C4-2B (cell line): ENCODE data around the gene CDKL4.
"Not testable (repeated sequence)": the region's sequence is repeated elsewhere in the genome, so short reads cannot be mapped to it uniquely, and the experiment has no call there.

Experiments
- H3K27ac ChIP-seq: fragments of 450-650 bp; 2 replicates; pipeline ENCODE4 v1.5.1; 2017
- ZFX ChIP-seq: fragments of 450-650 bp; IDR thresholded peaks from 2 replicates; pipeline ENCODE4 v1.6.1; 2017
- TF ChIP-seq, protein P1 (sequence below): fragments of 450-650 bp; conservative IDR thresholded peaks from 2 replicates; pipeline ENCODE4 v1.5.1; 2017; ENCODE audit warnings: mild to moderate bottlenecking

The CDKL4 gene

GRCh38 chr2:39150102-39150562 is 93.6 kb downstream of the CDKL4 start:
- TF ChIP-seq ZFX, result no peak
- TF ChIP-seq, protein P1, sequence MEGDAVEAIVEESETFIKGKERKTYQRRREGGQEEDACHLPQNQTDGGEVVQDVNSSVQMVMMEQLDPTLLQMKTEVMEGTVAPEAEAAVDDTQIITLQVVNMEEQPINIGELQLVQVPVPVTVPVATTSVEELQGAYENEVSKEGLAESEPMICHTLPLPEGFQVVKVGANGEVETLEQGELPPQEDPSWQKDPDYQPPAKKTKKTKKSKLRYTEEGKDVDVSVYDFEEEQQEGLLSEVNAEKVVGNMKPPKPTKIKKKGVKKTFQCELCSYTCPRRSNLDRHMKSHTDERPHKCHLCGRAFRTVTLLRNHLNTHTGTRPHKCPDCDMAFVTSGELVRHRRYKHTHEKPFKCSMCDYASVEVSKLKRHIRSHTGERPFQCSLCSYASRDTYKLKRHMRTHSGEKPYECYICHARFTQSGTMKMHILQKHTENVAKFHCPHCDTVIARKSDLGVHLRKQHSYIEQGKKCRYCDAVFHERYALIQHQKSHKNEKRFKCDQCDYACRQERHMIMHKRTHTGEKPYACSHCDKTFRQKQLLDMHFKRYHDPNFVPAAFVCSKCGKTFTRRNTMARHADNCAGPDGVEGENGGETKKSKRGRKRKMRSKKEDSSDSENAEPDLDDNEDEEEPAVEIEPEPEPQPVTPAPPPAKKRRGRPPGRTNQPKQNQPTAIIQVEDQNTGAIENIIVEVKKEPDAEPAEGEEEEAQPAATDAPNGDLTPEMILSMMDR, result no peak
- H3K27ac ChIP-seq, result no peak overlapping the region

DNA sequence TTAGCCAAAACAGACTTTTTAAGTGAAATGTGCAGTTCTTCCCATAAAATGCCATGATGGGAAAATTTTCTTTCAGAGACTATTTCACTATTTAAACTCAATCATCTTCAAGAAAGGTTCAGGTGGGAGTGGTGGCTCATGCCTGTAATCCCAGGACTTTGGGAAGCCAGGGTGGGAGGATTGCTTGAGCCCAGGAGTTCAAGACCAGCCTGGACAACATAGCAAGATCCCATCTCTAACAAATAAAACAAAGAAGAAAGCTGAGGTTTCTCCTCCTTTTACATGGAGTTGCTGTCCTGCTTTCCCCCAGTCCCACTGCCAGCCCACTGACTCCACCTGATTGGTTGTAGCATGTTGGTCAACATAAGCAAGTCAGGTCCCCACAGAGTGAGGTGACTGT is 97.1 kb downstream of the CDKL4 start:
- no peak overlapping the region for H3K27ac ChIP-seq
- TF ChIP-seq, protein P1, result no peak
- no peak for TF ChIP-seq ZFX

GRCh38 chr2:39145906-39146421 is 97.8 kb downstream of the CDKL4 start:
- no peak overlapping the region for H3K27ac ChIP-seq
- TF ChIP-seq, protein P1, result no peak
- no peak for TF ChIP-seq ZFX

- H3K27ac ChIP-seq, result no peak overlapping the region
- no peak for TF ChIP-seq ZFX
- TF ChIP-seq, protein P1, result no peak
Measured at GRCh38 chr2:39144416-39144815, 99.4 kb downstream of the CDKL4 start.

GRCh38 chr2:39142904-39143605 is 100.7 kb downstream of the CDKL4 start:
- no peak overlapping the region for H3K27ac ChIP-seq
- TF ChIP-seq, protein P1, result no peak
- no peak for TF ChIP-seq ZFX

DNA sequence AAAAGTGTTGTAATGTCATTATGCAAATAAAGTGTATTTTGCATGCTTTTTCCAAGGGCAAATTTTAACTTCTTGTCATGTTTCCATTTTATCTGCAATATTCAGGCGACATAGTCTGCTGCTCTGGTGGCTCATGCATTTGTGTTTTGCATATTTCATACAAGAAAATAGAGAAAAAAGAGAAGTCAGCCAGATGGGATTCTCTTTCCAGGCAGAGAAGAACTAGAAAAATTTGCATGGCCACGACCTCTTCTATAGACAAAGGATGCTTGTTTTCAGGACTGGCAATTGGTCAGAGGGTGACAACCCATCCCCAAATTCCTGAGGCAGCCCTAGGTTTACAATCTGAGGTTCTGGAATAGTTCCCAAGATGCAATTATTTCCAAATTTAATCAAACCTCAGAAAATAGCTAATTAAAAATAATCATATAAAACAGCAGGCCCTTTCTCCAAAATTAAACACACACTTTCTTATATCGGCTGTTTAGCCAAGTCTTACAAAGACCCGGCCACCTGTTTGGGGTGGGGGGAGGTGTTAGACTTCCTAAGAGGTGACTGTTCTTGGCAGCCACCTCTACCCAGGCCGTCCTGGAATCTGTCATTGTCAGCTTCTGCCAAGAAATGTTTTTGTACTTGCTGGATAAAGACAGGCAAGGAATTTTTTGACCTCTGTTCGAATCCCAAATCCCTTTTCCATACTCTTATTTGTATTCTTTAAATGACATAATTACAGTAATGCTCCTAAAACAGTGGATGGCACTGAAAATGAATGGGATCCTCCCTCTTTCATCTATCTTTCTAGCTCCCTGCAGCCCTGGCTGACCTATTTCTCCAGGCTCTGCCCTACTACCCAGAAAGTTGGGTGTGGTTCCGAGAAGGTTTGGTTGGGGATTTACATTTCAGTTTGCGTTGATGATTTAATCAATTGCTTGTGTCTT is 102.2 kb downstream of the CDKL4 start:
- TF ChIP-seq, protein P1, result no peak
- TF ChIP-seq ZFX, result no peak

DNA sequence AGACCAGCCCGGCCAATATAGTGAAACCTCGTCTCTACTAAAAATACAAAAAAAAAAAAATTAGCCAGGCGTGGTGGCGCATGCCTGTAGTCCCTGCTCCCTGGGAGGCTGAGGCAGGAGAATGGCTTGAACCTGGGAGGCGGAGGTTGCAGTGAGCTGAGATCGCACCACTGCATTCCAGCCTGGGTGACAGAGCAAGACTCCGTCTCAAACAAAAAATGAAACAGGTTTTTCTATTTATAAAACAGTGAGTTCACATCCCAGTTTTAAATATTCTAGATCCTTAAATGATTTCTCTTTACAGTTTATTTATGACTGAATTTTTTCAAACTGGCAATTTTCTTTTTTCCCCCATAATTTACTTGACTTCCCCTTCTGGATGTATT is 102.8 kb downstream of the CDKL4 start:
- H3K27ac ChIP-seq, result not testable (repeated sequence)

More for the DNA sequence above, 102.2 kb downstream of the CDKL4 start:
- H3K27ac ChIP-seq, result no peak overlapping the region
